PC-3 (cell line): ENCODE data around the gene COL5A2. TPM values are rescaled to one million over a fixed set of nuclear protein-coding genes. Genes with fewer than 3 reads are reported as not detected.

Source experiments
- ATAC-seq: fragments of 200-7000 bp; cut with Tn5 transposase; 2 replicates; pipeline ENCODE4 v1.9.1; 2020; ENCODE audit warnings: mild to moderate bottlenecking, moderate library complexity
- BruUV-seq: library from RNA; stranded (reverse); fragments of 400-500 nt; replicated peaks from 2 replicates; lab custom pipeline; 2021; lab: Mats Ljungman, UMichigan
- CTCF ChIA-PET: fragments of 300-600 bp; sonication (Branson Sonifier 250); formaldehyde crosslinking; loops from one replicate; lab custom pipeline; 2022; ENCODE audit warnings: antibody characterized with exemption; lab: Charles Lee
- POLR2A ChIA-PET: fragments of 300-600 bp; sonication (Branson Sonifier 250); formaldehyde crosslinking; loops from one replicate; lab custom pipeline; 2022; ENCODE audit warnings: antibody characterized with exemption; ENCODE audit not compliant: unreplicated experiment; lab: Charles Lee
- DNase-seq: peaks from one replicate; pipeline ENCODE4 v3.0.0-alpha.2; 2015
- H2AFZ ChIP-seq: fragments of 300-600 bp; sonication (generic); 2 replicates; pipeline ENCODE4 v1.6.0; 2016; ENCODE audit warnings: antibody characterized with exemption, low read length
- H3F3A ChIP-seq: fragments of 300-600 bp; sonication (generic); one replicate; pipeline ENCODE4 v1.6.0; 2017; ENCODE audit warnings: antibody characterized with exemption, low read length, control low read depth, mild to moderate bottlenecking; ENCODE audit not compliant: unreplicated experiment
- H3K27ac ChIP-seq: fragments of 300-600 bp; sonication (generic); 2 replicates; pipeline ENCODE4 v1.5.1; 2016; ENCODE audit warnings: mild to moderate bottlenecking, low read length
- H3K27me3 ChIP-seq: fragments of 300-600 bp; sonication (generic); 2 replicates; pipeline ENCODE4 v1.6.1; 2016; ENCODE audit warnings: low read length, mixed read lengths
- H3K36me3 ChIP-seq: fragments of 300-600 bp; sonication (generic); 2 replicates; pipeline ENCODE4 v1.6.1; 2016; ENCODE audit warnings: low read depth, mixed run types, low read length, mixed read lengths
- H3K4me1 ChIP-seq: fragments of 300-600 bp; sonication (generic); 2 replicates; pipeline ENCODE4 v1.5.1; 2016; ENCODE audit warnings: low read length; ENCODE audit not compliant: insufficient read depth
- H3K4me2 ChIP-seq: fragments of 300-600 bp; sonication (generic); 2 replicates; pipeline ENCODE4 v1.6.0; 2016; ENCODE audit warnings: low read length
- H3K4me3 ChIP-seq: fragments of 300-600 bp; sonication (generic); 2 replicates; pipeline ENCODE4 v1.5.1; 2016; ENCODE audit warnings: mild to moderate bottlenecking, low read length, mixed read lengths
- H3K79me2 ChIP-seq: fragments of 300-600 bp; sonication (generic); 2 replicates; pipeline ENCODE4 v1.6.1; 2017; ENCODE audit warnings: low read length, mixed read lengths
- H3K9ac ChIP-seq: fragments of 300-600 bp; sonication (generic); 2 replicates; pipeline ENCODE4 v1.6.0; 2016; ENCODE audit warnings: mild to moderate bottlenecking, low read length
- H3K9me2 ChIP-seq: fragments of 300-600 bp; sonication (generic); replicated peaks from 2 replicates; pipeline ENCODE4 v1.6.1; 2016; ENCODE audit warnings: mixed run types, low read length, mixed read lengths
- H3K9me3 ChIP-seq: fragments of 300-600 bp; sonication (generic); 2 replicates; pipeline ENCODE4 v1.6.1; 2016; ENCODE audit warnings: low read length, mixed read lengths
- H4K20me1 ChIP-seq: fragments of 300-600 bp; sonication (generic); 2 replicates; pipeline ENCODE4 v1.6.1; 2016; ENCODE audit warnings: low read length, mixed read lengths
- EZH2 ChIP-seq: fragments of 300-600 bp; sonication (generic); IDR thresholded peaks from one replicate; pipeline ENCODE4 v1.6.1; 2017; ENCODE audit warnings: antibody characterized with exemption, mild to moderate bottlenecking, low read length; ENCODE audit not compliant: unreplicated experiment
- EZH2phosphoT487 ChIP-seq: fragments of 300-600 bp; sonication (generic); IDR thresholded peaks from 2 replicates; pipeline ENCODE4 v1.6.1; 2018; ENCODE audit warnings: mild to moderate bottlenecking, antibody characterized with exemption, low read length, borderline replicate concordance
- intact Hi-C: fragments of 100-400 bp; cut with micrococcal nuclease; formaldehyde crosslinking; loops from 2 replicates; pipeline ENCODE4 v1.9.0; 2023
- total RNA-seq: library from RNA; depleted of rRNA; stranded (reverse); fragments of >200 nt; gene quantifications from 2 replicates; pipeline ENCODE4 v1.2.3, GENCODE V29; 2014
- TF ChIP-seq, protein P1 (sequence below): fragments of 300-600 bp; sonication (generic); conservative IDR thresholded peaks from 2 replicates; pipeline ENCODE4 v1.5.1; 2017; ENCODE audit warnings: antibody characterized with exemption, low read depth, mild to moderate bottlenecking, low read length

Gene COL5A2
- total RNA-seq, 1 experiment from 2014 or later, result 56.2 TPM

GRCh38 chr2:189086250-189086649 lies 93.3 kb downstream of the COL5A2 start:
- peaks cover 18% of the 10 kb centered on the region for H3K36me3 ChIP-seq
- no peaks in the 10 kb centered on the region for H3F3A ChIP-seq
- ChIA-PET POLR2A (no interaction called here), CTCF (no interaction called here)
- intact Hi-C loops, result no loop called here
- H3K4me2 ChIP-seq, result 0 out of 2 replicates have a peak overlapping the region, but pooled peaks have one; percentile 7
- TF ChIP-seq, protein P1, sequence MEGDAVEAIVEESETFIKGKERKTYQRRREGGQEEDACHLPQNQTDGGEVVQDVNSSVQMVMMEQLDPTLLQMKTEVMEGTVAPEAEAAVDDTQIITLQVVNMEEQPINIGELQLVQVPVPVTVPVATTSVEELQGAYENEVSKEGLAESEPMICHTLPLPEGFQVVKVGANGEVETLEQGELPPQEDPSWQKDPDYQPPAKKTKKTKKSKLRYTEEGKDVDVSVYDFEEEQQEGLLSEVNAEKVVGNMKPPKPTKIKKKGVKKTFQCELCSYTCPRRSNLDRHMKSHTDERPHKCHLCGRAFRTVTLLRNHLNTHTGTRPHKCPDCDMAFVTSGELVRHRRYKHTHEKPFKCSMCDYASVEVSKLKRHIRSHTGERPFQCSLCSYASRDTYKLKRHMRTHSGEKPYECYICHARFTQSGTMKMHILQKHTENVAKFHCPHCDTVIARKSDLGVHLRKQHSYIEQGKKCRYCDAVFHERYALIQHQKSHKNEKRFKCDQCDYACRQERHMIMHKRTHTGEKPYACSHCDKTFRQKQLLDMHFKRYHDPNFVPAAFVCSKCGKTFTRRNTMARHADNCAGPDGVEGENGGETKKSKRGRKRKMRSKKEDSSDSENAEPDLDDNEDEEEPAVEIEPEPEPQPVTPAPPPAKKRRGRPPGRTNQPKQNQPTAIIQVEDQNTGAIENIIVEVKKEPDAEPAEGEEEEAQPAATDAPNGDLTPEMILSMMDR, result no peak
- TF ChIP-seq EZH2phosphoT487 (no peak), EZH2 (no peak)
- H3K9me2 ChIP-seq, result no peaks in the 10 kb centered on the region
- no peaks in the 10 kb centered on the region for H4K20me1 ChIP-seq
- ATAC-seq, result no peak
- no peak overlapping the region for H3K4me3 ChIP-seq
- no peak overlapping the region for H2AFZ ChIP-seq
- H3K9me3 ChIP-seq, result no peaks in the 10 kb centered on the region
- BruUV-seq, result no TSS peak
- DNase-seq, result no peak
- peaks cover 15% of the 10 kb centered on the region for H3K4me1 ChIP-seq
- H3K27me3 ChIP-seq, result no peaks in the 10 kb centered on the region
- no peaks in the 10 kb centered on the region for H3K79me2 ChIP-seq
- H3K9ac ChIP-seq, result no peak overlapping the region
- H3K27ac ChIP-seq, result no peak overlapping the region

DNA sequence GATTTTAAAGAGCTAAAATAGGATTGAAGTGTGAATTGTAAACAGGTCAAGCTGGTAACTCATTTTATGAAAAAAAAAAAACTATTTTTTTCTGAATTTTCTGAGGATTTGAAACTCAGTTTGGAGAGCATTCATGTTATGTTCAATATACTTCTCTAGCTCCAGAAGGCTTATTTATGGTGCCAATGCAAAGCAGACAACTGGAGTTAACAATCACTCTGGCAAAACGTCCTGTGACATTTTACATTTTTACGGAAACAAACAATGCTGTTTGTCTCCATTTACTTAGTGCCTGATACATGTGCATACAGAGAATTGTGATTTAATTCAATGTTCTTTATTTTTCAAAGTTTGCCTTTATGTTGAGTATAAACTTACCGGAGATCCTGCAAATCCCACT lies 96.0 kb downstream of the COL5A2 start:
- H3K79me2 ChIP-seq, result no peaks in the 10 kb centered on the region
- BruUV-seq, result no TSS peak

DNA sequence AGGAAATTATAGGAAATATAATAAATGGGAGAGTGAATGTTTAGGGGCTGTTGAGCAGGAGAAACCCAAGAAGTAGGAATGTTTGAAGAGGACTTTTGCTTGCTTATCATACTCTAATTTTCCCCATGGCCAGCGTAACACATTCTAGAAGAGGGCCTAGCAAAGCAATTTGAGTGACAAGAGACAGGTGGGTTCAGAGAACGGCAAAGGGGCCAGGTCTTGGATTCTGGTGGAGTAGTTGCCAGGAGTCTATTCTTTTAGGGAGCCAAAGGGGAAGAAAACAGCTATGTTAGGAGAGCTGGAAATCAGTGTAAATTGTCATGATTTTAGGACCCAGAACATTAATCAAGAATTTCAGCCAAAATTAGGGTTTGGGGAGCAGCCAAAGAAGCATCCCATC lies 96.5 kb downstream of the COL5A2 start:
- BruUV-seq, result no TSS peak
- ChIA-PET CTCF (no interaction called here), POLR2A (no interaction called here)
- Histone ChIP-seq H3K4me1 (peaks cover 15% of the 10 kb centered on the region), H3F3A (no peaks in the 10 kb centered on the region), H3K79me2 (no peaks in the 10 kb centered on the region), H4K20me1 (no peaks in the 10 kb centered on the region), H3K4me3 (no peak overlapping the region), H2AFZ (no peak overlapping the region), H3K27ac (no peak overlapping the region), H3K9me3 (no peaks in the 10 kb centered on the region), H3K36me3 (peaks cover 3% of the 10 kb centered on the region; the same call in 1 of the 2 replicates), H3K9ac (no peak overlapping the region), H3K9me2 (no peaks in the 10 kb centered on the region), H3K4me2 (no peak overlapping the region), H3K27me3 (no peaks in the 10 kb centered on the region)
- DNase-seq (no peak), ATAC-seq (no peak)
- intact Hi-C loops, result no loop called here
- TF ChIP-seq EZH2 (no peak), EZH2phosphoT487 (no peak)
- TF ChIP-seq, protein P1, result no peak

More for the DNA sequence above, 96.0 kb downstream of the COL5A2 start:
- no peak for ATAC-seq
- intact Hi-C loops, result no loop called here
- Histone ChIP-seq H3K36me3 (peaks cover 3% of the 10 kb centered on the region; the same call in 1 of the 2 replicates), H3K9ac (no peak overlapping the region), H3K4me2 (no peak overlapping the region), H3K9me2 (no peaks in the 10 kb centered on the region), H3F3A (no peaks in the 10 kb centered on the region), H3K27ac (no peak overlapping the region), H4K20me1 (no peaks in the 10 kb centered on the region), H3K27me3 (no peaks in the 10 kb centered on the region), H3K4me3 (no peak overlapping the region), H2AFZ (no peak overlapping the region), H3K9me3 (no peaks in the 10 kb centered on the region), H3K4me1 (peaks cover 15% of the 10 kb centered on the region)
- TF ChIP-seq, protein P1, result no peak
- no peak for TF ChIP-seq EZH2
- TF ChIP-seq EZH2phosphoT487, result no peak
- ChIA-PET CTCF (no interaction called here), POLR2A (no interaction called here)
- DNase-seq, result no peak
